DMS53 treated with DMSO at 0.1 percent for 48 hours (cell line): Measurements from ENCODE around the gene HCST.
A peak's percentile ranks its signal among the peaks of the same experiment; 100 is the strongest.
"Not testable (repeated sequence)": the region's sequence is repeated elsewhere in the genome, so short reads cannot be mapped to it uniquely, and the experiment has no call there.

Source experiments
- DNase-seq: peaks from one replicate; lab custom pipeline; 2025; ENCODE audit not compliant: unreplicated experiment; lab: John Stamatoyannopoulos, UW

Gene HCST

DNA sequence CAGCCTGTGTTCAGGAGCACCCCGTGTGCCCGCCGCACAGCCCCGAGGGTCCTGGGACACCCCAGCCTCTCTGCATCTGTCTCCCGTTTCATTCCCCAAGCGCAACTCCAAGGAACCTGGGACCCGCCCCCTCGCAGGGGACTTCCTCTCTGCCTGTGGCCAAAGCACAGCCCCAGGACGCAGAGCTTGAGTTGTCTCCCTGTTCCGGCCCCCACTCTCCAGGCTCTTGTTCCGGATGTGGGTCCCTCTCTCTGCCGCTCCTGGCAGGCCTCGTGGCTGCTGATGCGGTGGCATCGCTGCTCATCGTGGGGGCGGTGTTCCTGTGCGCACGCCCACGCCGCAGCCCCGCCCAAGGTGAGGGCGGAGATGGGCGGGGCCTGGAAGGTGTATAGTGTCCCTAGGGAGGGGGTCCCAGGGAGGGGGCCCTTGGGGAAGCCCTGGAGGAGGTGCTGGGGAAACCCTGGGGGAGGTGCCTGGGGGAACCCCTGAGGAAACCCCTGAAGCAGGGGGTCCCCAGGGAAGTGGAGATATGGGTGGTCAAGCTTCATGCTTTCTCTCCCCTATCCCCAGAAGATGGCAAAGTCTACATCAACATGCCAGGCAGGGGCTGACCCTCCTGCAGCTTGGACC, 1.3 kb downstream of the HCST start:
- peak; percentile 79 for DNase-seq

DNA sequence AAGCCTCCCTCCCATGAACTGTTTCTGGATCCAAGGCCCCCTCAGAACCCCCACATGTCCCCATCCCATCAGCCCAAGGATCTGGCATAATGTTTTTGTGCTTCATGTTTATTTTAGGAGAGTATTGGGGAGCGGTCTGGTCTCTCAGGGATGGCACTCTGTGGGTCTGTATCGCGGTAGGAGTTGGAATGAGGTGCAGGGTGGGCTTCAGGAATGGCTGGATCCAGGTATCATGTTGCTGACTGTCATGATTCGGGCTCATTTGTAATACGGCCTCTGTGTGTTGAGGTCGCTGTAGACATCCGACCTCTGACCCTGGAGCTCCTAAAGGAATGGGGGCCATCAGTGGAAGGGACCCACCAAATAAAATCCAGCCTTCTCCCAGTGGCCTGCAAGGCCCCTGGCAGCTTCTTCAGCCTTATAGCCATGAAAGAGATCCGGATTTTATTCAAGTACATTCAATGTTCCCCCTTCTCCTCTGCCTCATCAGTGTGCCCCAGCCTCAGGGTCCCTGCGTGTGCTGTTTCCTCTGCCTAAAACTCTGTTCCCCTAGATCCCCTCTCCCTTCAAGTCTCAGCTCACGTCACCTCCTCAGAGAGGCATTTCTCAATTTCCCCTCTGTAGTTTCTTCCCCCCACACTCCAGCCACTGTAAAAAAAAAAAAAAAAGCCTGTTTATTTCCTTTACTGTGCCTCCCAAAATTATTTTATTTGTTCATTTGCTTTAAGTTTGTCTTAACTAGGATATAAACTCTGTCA, 2.2 kb downstream of the HCST start:
- DNase-seq, result no peak

DNA sequence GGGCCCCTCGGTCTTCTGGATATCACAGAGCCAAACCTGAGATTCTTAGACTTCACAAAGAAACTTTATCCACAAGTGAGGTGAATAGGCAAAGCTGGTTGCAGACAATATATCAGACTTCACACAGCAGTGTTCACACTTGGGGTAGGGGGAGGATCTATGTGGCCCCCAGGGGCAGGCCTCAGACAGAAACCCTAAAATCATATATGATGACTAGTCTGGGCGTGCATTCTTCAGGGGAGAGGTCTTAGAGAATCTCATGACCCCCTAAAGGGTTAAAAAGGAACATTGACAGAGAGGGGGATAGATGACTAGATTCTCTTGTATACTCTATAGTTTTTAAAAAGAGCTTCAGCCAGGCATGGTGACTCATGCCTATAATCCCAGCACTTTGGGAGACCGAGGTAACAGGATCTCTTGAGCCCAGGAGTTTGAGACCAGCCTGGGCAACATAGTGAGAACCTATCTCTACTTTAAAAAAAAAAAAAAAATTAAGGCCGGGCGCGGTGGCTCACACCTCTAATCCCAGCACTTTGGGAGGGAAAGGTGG, 2.9 kb downstream of the HCST start:
- no peak for DNase-seq

DNA sequence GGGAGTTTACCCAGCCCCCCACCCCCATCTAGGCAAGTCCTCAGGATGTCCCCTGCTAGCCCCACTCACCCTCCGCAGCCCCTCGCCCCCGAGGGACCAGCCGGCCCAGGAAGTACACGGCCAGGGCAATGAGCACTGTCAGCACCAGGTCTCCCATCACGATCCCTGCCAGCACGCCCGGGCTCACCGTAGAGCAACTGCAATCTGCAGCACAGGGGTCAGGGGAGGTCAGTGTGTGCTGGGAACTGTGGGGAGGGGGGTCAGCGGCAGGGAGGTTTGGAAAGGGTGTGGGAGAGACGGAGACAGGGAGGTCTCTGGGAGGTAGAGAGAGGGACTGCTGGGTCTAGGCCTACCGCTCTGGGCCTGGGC, 5.0 kb downstream of the HCST start:
- no peak for DNase-seq

DNA sequence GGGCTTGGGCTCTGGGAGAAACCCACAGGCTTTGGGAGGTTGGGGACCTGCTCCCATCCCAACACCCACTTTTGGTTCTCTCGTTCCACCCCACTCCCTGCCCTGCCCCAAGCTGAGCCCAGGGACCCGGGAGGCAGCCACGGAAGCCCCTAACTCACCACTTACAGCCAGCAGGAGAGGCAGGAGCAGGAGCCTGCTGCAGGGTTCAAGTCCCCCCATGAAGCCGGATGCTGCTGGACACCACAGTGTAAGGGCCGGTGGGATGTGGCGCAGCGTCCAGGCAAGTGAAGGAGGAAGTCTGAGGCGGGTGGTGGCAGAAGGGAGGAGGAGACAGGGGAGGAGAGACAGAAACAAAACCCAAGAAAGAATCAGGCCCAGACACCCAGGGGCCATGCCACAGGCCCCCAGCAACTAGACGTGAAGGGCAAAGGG, 5.7 kb downstream of the HCST start, which contains the start of gene TYROBP:
TSS of gene TYROBP (minus strand) at position 286 of the 432 bp plus-strand sequence. CDS start at position 219, 67 bp downstream.
- DNase-seq, result no peak

DNA sequence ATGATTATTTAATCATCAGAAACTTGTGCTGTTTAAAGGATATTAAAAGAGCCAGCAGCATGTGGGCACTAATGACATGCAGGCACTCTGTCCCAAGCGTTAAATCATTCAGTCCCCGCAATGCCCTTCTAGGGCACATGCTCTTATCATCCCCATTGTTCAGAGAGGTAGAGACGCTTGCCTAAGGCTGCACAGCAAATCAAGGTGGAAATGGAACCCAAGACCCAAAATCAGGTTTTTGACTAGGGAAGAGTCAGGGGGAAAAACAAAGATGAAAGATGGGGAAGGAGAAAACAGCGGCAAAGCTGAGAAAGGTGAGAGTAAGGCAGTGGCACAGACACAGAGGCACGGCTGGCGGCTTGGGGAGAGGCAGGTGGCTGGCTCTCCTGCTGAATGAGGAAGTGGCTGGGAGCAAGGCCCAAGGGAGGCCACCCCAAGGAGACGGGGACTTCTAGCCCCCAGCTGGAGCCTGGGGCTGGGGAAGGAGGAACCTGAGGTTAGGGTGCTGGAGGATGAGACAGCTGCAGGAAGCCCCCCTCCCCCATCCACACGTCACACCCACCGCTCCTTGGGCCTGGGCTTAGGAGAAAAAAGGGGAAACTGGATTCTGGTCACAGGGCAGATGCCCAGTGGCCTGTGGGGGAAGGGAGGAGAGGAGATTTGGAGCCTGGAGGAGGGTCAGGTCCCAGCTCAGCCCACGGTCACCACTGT, 6.8 kb downstream of the HCST start:
- DNase-seq, result no peak

DNA sequence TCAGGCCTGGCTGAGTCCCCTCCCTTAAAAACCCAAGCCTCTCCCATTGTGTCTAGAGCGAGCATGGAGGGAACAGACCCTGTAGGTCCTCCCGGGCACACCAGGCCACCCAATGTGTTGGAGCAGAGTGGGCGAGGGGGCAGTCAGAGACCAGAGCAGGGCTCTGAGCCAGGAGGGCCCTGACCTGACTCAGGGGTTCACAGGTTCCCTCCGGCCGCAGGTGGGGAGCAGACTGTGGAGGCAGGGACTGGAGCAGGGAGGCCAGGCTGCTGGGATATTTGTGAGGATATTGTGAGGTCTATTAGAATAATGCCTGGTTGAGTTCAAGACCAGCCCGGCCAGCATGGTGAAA, 7.3 kb downstream of the HCST start:
- DNase-seq, result no peak

DNA sequence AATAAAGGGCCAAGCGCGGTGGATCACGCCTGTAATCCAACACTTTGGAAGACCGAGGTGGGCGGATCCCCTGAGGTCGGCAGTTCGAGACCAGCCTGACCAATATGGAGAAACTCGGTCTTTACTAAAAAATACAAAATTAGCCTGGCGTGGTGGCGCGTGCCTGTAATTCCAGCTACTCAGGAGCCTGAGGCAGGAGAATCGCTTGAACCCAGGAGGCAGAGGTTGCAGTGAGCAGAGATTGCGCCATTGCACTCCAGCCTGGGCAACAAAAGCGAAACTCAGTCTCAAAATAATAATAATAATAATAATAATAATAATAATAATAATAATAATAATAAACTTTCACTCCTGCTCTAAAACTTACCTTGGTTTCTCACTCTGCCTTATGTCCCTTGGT, 8.0 kb downstream of the HCST start:
- DNase-seq, result not testable (repeated sequence)

DNA sequence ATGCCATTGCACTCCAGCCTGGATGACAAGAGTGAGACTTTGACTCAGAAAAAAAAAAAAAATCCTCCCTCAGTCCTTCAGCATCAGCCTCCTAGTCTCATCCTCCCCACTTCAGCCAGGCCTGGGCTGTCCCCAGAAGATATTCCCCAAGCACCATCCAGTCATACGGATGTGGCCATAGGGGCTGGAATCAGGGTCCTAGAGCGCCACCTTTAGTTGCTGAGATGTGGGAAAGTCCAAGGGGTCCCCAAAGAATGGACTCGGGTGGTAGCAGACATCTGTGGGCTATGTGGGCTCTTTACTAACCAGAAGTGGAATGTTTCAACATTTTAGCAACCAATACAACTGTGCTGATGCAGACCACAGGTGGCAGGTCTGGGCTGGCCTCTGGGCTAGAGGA, 8.8 kb downstream of the HCST start:
- DNase-seq, result no peak

DNA sequence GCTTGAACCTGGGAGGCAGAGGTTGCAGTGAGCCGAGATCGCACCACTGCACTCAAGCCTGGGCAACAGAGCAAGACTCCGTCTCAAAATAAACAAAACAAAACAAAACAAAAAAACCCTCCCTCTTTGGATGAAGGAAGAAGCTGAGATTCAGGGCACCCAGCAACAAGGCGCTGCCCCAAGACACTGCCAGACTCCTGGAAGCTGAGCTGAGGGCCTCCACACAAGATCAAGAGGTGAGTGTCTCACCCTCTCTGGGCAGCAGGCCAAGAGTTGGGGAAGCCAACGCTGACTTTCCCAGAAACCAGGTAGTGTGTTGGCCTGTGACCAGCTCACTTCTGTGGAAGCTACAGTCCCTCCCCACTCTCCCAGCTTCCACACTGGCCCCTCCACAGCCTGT, 9.5 kb downstream of the HCST start:
- DNase-seq, result peak; percentile 17

DNA sequence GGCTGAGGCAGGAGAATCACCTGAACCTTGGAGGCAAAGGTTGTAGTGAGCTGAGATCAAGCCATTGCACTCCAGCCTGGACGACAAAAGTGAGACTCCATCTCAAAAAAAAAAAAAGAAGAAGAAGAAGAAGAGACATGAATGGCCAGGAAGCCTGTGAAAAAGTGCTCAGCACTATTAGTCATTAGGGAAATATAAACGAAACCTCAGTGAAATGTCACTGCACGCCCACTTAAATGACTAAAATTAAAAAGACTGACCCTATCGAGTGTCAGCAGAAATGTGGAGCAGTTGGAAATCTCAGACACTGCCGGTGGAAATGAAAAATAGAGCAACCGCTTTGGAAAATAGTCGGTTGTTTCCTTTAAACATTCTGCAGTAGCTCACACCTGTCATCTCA, 11.3 kb downstream of the HCST start:
- DNase-seq, result no peak

DNA sequence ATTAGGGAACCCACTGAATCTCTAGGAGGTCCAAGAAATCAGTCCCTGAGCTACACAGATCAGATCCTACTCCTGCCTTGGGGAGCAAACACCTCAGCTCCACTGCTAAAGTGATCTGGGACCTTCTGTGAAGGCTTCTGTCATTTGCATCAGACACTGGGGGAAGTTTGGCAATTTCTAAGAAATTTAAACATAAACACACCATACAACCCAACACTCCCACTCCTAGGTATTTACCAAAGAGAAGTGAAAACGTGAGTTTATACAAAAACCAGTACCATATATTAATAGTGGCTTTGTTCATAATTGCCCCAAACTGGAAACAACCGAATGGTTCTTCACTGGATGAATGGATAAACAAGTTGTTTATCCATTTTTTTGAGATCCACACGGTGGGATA, 13.1 kb downstream of the HCST start:
- no peak for DNase-seq

DNA sequence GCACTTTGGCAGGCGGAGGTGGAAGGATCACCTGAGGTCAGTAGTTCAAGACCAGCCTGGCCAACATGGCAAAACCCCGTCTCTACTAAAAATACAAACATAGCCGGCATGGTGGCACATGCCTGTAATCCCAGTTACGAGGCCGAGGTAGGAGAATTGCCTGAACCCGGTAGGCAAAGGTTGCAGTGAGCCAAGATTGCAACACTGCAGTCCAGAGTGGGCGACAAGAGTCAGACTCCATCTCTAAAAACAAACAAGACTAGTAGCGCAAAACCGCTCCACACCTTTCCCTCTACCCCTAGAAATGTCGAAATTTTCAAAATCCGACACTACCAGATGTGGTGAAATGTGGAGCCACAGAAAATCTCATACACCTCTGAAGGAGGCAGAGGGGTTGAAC, 17.0 kb downstream of the HCST start:
- no peak for DNase-seq

DNA sequence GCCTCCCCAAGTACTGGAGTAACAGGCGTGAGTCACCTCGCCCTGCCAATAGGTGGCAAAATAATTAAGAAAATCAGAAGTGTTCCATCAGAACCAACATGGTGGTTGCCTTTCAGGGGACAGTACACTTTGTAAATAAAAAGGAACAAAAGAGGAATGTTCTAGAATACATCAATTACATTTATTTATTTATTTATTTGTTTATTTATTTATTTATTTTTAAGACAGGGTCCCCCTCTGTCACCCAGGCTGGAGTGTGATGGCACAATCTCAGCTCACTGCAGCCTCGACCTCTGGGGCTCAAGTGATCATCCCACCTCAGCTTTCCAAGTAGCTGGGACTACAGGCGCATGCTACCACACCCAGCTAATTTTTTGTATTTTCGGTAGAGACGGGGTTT, 18.7 kb downstream of the HCST start:
- no peak for DNase-seq

DNA sequence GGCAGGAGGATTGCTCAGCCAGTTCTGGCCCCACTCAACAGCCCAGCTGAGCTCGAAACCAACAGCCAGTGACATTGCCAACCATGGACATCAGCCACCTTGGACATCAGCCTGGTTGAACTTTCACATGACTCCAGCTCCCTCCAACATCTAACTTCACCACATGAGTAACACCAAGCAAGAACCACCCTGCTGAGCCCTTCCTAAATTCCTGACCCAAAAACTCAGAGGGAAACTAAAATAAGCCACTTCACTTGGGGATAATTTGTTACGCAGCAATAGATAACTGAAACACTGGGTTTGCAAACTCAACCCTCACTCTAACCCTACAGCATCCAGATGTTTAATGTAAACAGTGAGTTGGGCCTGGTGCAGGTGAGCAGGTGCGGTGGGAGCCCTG, 23.2 kb downstream of the HCST start:
- no peak for DNase-seq

DNA sequence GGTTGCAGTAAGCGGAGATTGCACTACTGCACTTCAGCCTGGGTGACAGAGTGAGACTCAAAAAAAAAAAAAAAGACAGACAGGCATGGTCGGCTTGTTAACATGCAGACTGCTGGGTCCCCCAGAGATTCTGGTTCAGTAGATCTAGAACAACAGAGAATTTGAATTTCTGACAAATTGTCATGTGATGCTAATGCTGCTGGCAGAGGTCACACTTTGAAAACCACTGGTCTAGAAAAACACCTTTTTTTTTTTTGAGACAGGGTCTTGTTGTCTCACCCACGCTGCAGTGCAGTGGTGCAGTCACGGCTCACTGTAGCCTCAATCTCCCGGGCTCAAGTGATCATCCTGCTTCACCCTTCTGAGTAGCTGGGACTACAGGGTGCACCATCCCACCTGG, 26.2 kb downstream of the HCST start:
- no peak for DNase-seq

DNA sequence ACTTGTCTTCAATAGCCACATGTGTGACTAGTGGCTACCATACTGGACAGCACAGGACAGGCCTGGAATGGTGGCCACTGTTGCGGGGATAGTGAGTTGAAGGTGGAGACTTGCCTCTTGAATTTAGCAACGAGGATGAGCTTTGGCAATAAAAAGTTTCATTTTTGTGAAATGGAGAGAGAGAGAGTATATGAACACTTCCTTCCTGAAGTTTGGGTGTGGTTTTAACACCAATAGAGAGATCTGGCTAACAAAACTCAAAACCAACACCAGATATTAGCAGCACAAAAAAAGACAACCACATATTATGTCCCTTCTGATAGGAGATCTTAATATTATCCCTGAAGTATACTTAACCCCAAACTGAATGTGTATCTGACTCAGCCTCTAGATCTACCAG, 27.5 kb downstream of the HCST start:
- DNase-seq, result no peak

DNA sequence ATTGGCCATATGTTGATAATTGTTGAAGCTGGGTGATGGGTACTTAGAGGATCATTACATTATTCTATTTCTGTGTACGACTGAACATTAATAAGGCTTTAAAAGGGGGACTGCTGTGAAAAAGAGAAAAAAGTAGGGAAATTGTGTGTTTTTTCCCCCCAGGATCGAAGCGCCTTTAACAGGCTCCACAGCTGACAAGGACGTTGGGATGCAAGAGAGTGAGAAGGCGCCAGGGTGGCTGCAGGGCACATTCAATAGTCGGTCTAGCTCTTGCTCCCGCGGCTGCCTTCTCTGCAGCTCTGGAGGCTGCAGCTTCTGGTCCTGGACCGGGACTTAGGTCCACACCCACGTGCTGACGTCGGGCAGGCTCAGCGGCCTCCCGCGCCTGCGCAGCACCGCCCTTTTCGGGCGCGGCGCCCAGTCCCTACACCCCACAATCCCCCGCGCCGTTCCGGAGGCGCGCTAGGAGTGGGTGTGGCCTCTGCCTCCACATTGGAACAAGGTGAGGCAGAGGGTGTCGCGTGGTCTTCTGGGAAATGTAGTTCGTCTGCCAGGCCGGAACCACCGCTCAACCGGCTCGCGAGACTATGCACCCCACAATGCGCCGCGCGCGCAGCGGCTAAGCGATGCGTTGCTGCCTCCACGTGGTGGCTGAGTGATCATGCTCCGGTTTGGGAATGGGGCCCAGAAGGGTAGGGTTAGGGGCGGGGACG, 29.0 kb downstream of the HCST start:
- peak; percentile 100 for DNase-seq

DNA sequence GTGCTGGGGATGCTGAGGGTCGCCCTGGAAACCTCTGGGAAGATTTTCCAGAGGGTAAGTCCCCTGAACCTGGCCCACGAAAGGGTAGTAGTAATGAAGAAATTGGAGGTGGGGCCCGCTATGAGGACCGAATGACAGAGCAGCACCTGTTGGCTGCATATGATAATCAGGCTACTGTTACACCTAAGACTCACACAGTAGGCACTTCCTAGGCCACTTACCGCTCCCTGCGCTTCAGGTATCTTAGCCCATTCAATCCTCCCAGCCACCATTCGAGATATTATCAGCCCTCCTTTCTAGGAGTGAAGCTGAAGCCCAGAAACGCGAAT, 29.5 kb downstream of the HCST start:
- no peak for DNase-seq

DNA sequence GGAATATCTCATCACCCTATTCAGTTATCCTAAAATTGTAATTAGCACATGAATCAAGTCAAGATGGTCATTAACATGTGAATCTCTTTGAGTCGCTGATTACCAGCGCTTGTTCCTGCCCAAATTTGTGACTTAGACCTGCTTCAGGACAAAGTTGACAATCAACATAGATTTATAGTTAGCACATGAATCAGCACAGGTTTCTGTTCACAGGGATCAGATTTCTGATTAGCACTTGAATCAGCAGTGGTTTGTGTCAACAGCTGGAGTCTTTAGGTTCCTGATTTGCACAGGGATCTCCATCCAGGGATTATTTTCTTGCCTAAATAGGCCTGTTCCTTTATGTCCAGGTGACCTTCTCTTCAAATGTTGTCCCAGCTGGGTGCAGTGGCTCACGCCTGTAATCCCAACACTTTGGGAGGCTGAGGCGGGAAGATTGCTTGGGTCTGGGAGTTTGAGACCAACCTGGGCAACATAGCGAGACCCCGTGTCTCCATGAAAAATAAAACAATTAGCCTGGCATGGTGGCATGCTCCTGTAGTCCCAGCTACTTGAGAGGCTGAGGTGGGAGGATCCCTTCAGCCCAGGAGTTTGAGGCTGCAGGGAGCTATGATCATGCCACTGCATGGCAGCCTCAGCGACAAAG, 30.1 kb downstream of the HCST start:
- peak; percentile 32 for DNase-seq
